ENCODE results near the gene MOCS3. TPM values are rescaled to one million over a fixed set of nuclear protein-coding genes. Genes with fewer than 3 reads are reported as not detected.

MOCS3 gene
- total and polyA plus RNA-seq, 2 of the 13 experiments (the other 11 are each of a cell fraction or from before 2014, with no cell fraction given) = 3.7 to 8.4 TPM

DNA sequence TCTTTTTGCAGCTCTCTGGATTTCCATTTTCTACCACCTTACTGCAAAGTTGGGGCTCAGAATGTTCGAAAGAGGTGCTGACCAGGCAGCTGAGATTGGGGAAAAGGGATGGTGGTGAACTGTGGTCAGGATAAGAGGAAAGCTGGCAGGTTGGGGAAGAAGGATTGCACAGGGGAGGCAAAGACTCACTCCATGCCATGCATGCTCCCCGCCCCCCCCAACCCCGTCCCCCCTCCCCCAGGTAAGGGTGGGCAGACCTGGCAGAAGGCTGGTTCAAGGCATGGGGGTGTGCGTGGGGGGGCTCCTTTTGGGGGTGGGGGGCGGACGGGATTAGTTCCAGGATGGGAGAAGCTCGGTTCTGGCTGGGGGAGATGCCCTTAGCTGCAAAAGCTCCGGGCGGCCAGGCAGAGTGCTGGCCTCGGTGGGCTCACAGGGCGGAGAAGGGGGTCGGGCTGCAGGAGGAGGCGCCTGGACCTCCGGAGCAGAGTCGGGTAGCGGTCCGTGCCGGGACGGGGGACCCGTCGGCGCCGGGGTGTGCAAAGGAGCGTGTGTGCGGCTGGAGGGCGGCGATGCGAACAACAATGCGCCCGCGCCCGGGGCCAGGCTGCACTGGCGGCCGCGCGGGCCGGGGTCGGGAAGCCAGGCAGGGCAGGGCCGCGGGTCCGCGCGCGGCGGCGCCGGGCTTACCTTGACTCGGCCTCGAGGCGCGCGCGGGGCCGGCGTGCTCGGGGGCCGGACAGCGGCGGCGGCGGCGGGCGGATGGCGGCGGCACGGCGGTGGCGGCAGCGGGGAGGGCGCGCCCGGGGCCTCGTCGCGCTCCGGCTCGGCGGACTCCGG, 28.3 kb upstream of the MOCS3 start (continued):
- TF ChIP-seq, protein P1, sequence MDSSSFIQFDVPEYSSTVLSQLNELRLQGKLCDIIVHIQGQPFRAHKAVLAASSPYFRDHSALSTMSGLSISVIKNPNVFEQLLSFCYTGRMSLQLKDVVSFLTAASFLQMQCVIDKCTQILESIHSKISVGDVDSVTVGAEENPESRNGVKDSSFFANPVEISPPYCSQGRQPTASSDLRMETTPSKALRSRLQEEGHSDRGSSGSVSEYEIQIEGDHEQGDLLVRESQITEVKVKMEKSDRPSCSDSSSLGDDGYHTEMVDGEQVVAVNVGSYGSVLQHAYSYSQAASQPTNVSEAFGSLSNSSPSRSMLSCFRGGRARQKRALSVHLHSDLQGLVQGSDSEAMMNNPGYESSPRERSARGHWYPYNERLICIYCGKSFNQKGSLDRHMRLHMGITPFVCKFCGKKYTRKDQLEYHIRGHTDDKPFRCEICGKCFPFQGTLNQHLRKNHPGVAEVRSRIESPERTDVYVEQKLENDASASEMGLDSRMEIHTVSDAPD (CRISPR knock-in tag; IDR thresholded peaks at IDR 0.05) = no peak
- TF ChIP-seq RXRB (CRISPR knock-in tag; IDR thresholded peaks at IDR 0.05; ENCODE audit: borderline replicate concordance) (no peak), HOXA7 (CRISPR knock-in tag; IDR thresholded peaks at IDR 0.05) (no peak), FOXO1 (CRISPR knock-in tag; IDR thresholded peaks at IDR 0.05) (0 out of 2 replicates have a peak, but pooled peaks have one; percentile 32), KLF12 (CRISPR knock-in tag; IDR thresholded peaks at IDR 0.05; ENCODE audit: borderline replicate concordance) (0 out of 2 replicates have a peak, but pooled peaks have one; percentile 35), CBX2 (IDR thresholded peaks at IDR 0.05; ENCODE audit: low read depth, low read length) (no peak), CBX2 (CRISPR knock-in tag; IDR thresholded peaks at IDR 0.05; ENCODE audit: low read depth) (no peak), ATF7 (IDR thresholded peaks at IDR 0.05) (no peak), ATF7 (CRISPR knock-in tag; IDR thresholded peaks at IDR 0.05) (no peak), FOXJ3 (CRISPR knock-in tag; IDR thresholded peaks at IDR 0.05; ENCODE audit: borderline replicate concordance) (no peak)
- TF ChIP-seq, protein P2, sequence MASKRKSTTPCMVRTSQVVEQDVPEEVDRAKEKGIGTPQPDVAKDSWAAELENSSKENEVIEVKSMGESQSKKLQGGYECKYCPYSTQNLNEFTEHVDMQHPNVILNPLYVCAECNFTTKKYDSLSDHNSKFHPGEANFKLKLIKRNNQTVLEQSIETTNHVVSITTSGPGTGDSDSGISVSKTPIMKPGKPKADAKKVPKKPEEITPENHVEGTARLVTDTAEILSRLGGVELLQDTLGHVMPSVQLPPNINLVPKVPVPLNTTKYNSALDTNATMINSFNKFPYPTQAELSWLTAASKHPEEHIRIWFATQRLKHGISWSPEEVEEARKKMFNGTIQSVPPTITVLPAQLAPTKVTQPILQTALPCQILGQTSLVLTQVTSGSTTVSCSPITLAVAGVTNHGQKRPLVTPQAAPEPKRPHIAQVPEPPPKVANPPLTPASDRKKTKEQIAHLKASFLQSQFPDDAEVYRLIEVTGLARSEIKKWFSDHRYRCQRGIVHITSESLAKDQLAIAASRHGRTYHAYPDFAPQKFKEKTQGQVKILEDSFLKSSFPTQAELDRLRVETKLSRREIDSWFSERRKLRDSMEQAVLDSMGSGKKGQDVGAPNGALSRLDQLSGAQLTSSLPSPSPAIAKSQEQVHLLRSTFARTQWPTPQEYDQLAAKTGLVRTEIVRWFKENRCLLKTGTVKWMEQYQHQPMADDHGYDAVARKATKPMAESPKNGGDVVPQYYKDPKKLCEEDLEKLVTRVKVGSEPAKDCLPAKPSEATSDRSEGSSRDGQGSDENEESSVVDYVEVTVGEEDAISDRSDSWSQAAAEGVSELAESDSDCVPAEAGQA (IDR thresholded peaks at IDR 0.05; ENCODE audit: low read depth) = no peak
- TF ChIP-seq, protein P2 (CRISPR knock-in tag; IDR thresholded peaks at IDR 0.05; ENCODE audit: borderline replicate concordance) = peak; percentile 83; the same call in 1 of the 2 replicates
- TF ChIP-seq, protein P3, sequence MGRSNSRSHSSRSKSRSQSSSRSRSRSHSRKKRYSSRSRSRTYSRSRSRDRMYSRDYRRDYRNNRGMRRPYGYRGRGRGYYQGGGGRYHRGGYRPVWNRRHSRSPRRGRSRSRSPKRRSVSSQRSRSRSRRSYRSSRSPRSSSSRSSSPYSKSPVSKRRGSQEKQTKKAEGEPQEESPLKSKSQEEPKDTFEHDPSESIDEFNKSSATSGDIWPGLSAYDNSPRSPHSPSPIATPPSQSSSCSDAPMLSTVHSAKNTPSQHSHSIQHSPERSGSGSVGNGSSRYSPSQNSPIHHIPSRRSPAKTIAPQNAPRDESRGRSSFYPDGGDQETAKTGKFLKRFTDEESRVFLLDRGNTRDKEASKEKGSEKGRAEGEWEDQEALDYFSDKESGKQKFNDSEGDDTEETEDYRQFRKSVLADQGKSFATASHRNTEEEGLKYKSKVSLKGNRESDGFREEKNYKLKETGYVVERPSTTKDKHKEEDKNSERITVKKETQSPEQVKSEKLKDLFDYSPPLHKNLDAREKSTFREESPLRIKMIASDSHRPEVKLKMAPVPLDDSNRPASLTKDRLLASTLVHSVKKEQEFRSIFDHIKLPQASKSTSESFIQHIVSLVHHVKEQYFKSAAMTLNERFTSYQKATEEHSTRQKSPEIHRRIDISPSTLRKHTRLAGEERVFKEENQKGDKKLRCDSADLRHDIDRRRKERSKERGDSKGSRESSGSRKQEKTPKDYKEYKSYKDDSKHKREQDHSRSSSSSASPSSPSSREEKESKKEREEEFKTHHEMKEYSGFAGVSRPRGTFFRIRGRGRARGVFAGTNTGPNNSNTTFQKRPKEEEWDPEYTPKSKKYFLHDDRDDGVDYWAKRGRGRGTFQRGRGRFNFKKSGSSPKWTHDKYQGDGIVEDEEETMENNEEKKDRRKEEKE (IDR thresholded peaks at IDR 0.05) = no peak

All from HepG2 (cell line).